Uterus (tissue), 2 donors: ENCODE data around the gene ATP5ME.

ENCODE experiments used
- CTCF ChIP-seq, 4 experiments: fragments of 200-600 bp in 2 of 4; fragments of 450-650 bp in 2 of 4; sonication (generic) in 2 of 4; IDR thresholded peaks; one replicate each; pipeline ENCODE4 v1.5.1; 2016 to 2019; ENCODE audit warnings: antibody characterized with exemption in 4 of 4, mild to moderate bottlenecking in 2 of 4, moderate library complexity in 1 of 4
- POLR2A ChIP-seq, 2 donors: fragments of 450-650 bp; IDR thresholded peaks; one replicate each; pipeline ENCODE4 v1.6.1; 2016; ENCODE audit warnings: antibody characterized with exemption in 2 of 2, mild to moderate bottlenecking in 1 of 2, moderate library complexity in 1 of 2

- TF ChIP-seq CTCF (IDR thresholded peaks at IDR 0.05) (no peak), POLR2A (IDR thresholded peaks at IDR 0.05) (no peak)
Observed at GRCh38 chr4:663438-664428, 10.3 kb downstream of the ATP5ME start.
